ENCODE results near the gene GGA3. TPM values are rescaled to one million over a fixed set of nuclear protein-coding genes. Genes with fewer than 3 reads are reported as not detected.

Gene GGA3
- total RNA-seq, 1 donor from 2014 or later: 4.7 TPM

DNA sequence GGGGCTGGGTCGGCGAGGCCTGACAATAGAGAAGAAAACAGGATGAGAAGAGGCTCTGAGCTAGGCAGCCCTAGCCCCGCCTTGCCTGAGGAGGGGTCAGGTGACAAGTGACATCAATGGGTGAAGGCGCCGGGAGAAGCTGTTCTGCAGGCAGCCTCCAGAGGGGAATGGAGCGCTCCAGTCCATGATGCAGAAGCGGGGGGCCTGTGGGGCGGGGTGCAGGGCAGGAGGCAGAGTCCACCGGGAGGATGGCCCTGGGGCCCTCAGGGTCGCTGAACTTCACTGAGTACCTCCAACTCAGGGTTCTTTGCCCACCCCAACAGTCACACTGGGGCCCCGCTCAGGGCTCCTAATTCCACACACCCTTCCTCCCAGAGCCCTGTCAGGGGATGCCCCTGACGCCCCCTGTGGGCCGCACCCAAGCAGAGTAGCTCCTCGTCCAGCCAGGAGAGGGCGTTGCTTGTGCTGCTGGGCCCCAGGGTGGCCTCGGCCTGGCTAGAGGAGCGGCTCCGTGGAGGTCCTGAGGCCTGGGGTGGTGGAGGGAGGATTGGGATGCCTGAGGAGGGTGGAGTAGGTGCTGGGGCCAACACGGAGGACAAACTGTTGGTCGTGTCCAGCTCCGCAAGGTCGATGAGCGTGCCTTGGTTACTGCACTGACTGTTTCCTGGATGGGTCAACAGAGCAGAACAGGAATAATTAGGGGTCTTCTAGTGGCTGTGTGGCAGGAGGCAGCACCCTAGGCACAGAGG is 20.8 kb downstream of the GGA3 start:
- Histone ChIP-seq H3K4me1 (ENCODE audit: control insufficient read depth in 3 of 3, insufficient read depth in 3 of 3, low read length in 3 of 3) (peaks cover 12 to 45% (median 27%) of the 10 kb centered on the region in 3 donors), H3K27ac (ENCODE audit: low read depth, low read length) (no peak overlapping the region), H3K36me3 (ENCODE audit: control insufficient read depth in 3 of 3, insufficient read depth in 3 of 3, low read length in 3 of 3) (peaks cover 82 to 89% (median 85%) of the 10 kb centered on the region in 3 donors), H3K4me3 (ENCODE audit: low read length in 3 of 3) (no peak overlapping the region), H3K27me3 (ENCODE audit: control insufficient read depth in 3 of 3, insufficient read depth in 3 of 3, low read length in 3 of 3) (no peaks in the 10 kb centered on the region), H3K9me3 (ENCODE audit: control insufficient read depth in 3 of 3, low read length in 3 of 3) (no peaks in the 10 kb centered on the region), H3K9ac (ENCODE audit: low read depth in 1 of 3, low read length in 3 of 3) (peak overlapping the region in 1 of 3 donors; percentile 50)

GRCh38 chr17:75239778-75240393 is 21.5 kb downstream of the GGA3 start:
- Histone ChIP-seq H3K4me1 (ENCODE audit: control insufficient read depth in 3 of 3, insufficient read depth in 3 of 3, low read length in 3 of 3) (peaks cover 12 to 45% (median 27%) of the 10 kb centered on the region in 3 donors), H3K27me3 (ENCODE audit: control insufficient read depth in 3 of 3, insufficient read depth in 3 of 3, low read length in 3 of 3) (no peaks in the 10 kb centered on the region), H3K9ac (ENCODE audit: low read depth in 1 of 3, low read length in 3 of 3) (no peak overlapping the region), H3K9me3 (ENCODE audit: control insufficient read depth in 3 of 3, low read length in 3 of 3) (no peaks in the 10 kb centered on the region), H3K36me3 (ENCODE audit: control insufficient read depth in 3 of 3, insufficient read depth in 3 of 3, low read length in 3 of 3) (peaks cover 82 to 89% (median 86%) of the 10 kb centered on the region in 3 donors), H3K27ac (ENCODE audit: low read depth, low read length) (no peak overlapping the region), H3K4me3 (ENCODE audit: low read length in 3 of 3) (no peak overlapping the region)

DNA sequence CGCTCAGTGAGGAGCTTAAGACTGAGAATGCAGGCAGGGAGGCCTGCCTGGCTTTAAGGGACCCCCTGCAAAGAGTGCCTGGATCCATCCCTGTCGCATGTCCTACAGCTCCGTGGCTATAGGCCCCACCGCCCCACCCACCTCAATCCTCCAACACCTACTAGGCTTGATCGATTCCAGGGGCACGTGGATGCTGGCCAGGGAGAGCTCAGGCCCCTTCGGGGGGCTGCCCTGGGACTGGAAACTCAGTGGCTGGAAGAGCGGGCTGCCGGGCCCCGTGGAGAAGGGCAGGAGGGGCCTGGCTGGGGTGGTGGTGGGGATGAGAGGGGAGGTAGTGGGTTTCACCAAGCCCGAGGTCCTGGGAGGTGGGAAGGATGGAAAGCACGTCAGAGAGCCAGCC is 22.2 kb downstream of the GGA3 start:
- Histone ChIP-seq H3K27me3 (ENCODE audit: control insufficient read depth in 3 of 3, insufficient read depth in 3 of 3, low read length in 3 of 3) (no peaks in the 10 kb centered on the region), H3K36me3 (ENCODE audit: control insufficient read depth in 3 of 3, insufficient read depth in 3 of 3, low read length in 3 of 3) (peaks cover 84 to 89% (median 88%) of the 10 kb centered on the region in 3 donors), H3K9ac (ENCODE audit: low read depth in 1 of 3, low read length in 3 of 3) (no peak overlapping the region), H3K4me1 (ENCODE audit: control insufficient read depth in 3 of 3, insufficient read depth in 3 of 3, low read length in 3 of 3) (peaks cover 12 to 40% (median 27%) of the 10 kb centered on the region in 3 donors), H3K4me3 (ENCODE audit: low read length in 3 of 3) (no peak overlapping the region), H3K27ac (ENCODE audit: low read depth, low read length) (no peak overlapping the region), H3K9me3 (ENCODE audit: control insufficient read depth in 3 of 3, low read length in 3 of 3) (no peaks in the 10 kb centered on the region)

GRCh38 chr17:75238684-75239191 is 22.7 kb downstream of the GGA3 start:
- Histone ChIP-seq H3K36me3 (ENCODE audit: control insufficient read depth in 3 of 3, insufficient read depth in 3 of 3, low read length in 3 of 3) (peaks cover 80 to 86% (median 85%) of the 10 kb centered on the region in 3 donors), H3K4me3 (ENCODE audit: low read length in 3 of 3) (no peak overlapping the region), H3K9me3 (ENCODE audit: control insufficient read depth in 3 of 3, low read length in 3 of 3) (no peaks in the 10 kb centered on the region), H3K27ac (ENCODE audit: low read depth, low read length) (no peak overlapping the region), H3K27me3 (ENCODE audit: control insufficient read depth in 3 of 3, insufficient read depth in 3 of 3, low read length in 3 of 3) (no peaks in the 10 kb centered on the region), H3K9ac (ENCODE audit: low read depth in 1 of 3, low read length in 3 of 3) (peak overlapping the region in 1 of 3 donors; percentile 3), H3K4me1 (ENCODE audit: control insufficient read depth in 3 of 3, insufficient read depth in 3 of 3, low read length in 3 of 3) (peaks cover 10 to 36% (median 24%) of the 10 kb centered on the region in 3 donors)

GRCh38 chr17:75238020-75238580 is 23.3 kb downstream of the GGA3 start:
- no peak overlapping the region for H3K27ac ChIP-seq (ENCODE audit: low read depth, low read length)
- H3K4me3 ChIP-seq (ENCODE audit: low read length in 3 of 3): no peak overlapping the region
- H3K36me3 ChIP-seq (ENCODE audit: control insufficient read depth in 3 of 3, insufficient read depth in 3 of 3, low read length in 3 of 3): peaks cover 74 to 80% (median 79%) of the 10 kb centered on the region in 3 donors
- H3K27me3 ChIP-seq (ENCODE audit: control insufficient read depth in 3 of 3, insufficient read depth in 3 of 3, low read length in 3 of 3): no peaks in the 10 kb centered on the region
- peaks cover 10 to 29% (median 21%) of the 10 kb centered on the region in 3 donors for H3K4me1 ChIP-seq (ENCODE audit: control insufficient read depth in 3 of 3, insufficient read depth in 3 of 3, low read length in 3 of 3)
- no peaks in the 10 kb centered on the region for H3K9me3 ChIP-seq (ENCODE audit: control insufficient read depth in 3 of 3, low read length in 3 of 3)
- H3K9ac ChIP-seq (ENCODE audit: low read depth in 1 of 3, low read length in 3 of 3): no peak overlapping the region

- Histone ChIP-seq H3K36me3 (ENCODE audit: control insufficient read depth in 3 of 3, insufficient read depth in 3 of 3, low read length in 3 of 3) (peaks cover 74 to 80% (median 80%) of the 10 kb centered on the region in 3 donors), H3K27ac (ENCODE audit: low read depth, low read length) (no peak overlapping the region), H3K4me3 (ENCODE audit: low read length in 3 of 3) (no peak overlapping the region), H3K27me3 (ENCODE audit: control insufficient read depth in 3 of 3, insufficient read depth in 3 of 3, low read length in 3 of 3) (no peaks in the 10 kb centered on the region), H3K9me3 (ENCODE audit: control insufficient read depth in 3 of 3, low read length in 3 of 3) (no peaks in the 10 kb centered on the region), H3K4me1 (ENCODE audit: control insufficient read depth in 3 of 3, insufficient read depth in 3 of 3, low read length in 3 of 3) (peaks cover 9 to 26% (median 20%) of the 10 kb centered on the region in 3 donors), H3K9ac (ENCODE audit: low read depth in 1 of 3, low read length in 3 of 3) (peak overlapping the region in 1 of 3 donors; percentile 40)
Observed at GRCh38 chr17:75237100-75238014, 24.0 kb downstream of the GGA3 start.

DNA sequence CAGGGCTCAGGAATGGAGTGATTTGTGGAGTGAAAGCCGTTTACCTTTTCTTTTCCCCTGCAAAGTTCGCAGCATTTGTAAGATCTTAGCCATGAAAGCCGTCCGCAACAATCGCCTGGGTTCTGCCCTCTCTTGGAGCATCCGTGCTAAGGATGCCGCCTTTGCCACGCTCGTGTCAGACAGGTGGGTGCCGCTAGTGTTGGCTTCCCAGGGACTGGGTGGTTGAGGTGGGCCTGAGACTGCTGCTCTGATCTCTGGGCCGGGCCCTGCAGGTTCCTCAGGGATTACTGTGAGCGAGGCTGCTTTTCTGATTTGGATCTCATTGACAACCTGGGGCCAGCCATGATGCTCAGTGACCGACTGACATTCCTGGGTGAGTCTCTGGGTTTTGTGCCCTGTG is 28.6 kb downstream of the GGA3 start:
- no peak overlapping the region for H3K4me3 ChIP-seq (ENCODE audit: low read length in 3 of 3)
- no peaks in the 10 kb centered on the region for H3K9me3 ChIP-seq (ENCODE audit: control insufficient read depth in 3 of 3, low read length in 3 of 3)
- no peak overlapping the region for H3K27ac ChIP-seq (ENCODE audit: low read depth, low read length)
- peaks cover 66 to 83% (median 74%) of the 10 kb centered on the region in 3 donors for H3K36me3 ChIP-seq (ENCODE audit: control insufficient read depth in 3 of 3, insufficient read depth in 3 of 3, low read length in 3 of 3)
- peaks cover 0 to 10% (median 2%) of the 10 kb centered on the region in 3 donors for H3K4me1 ChIP-seq (ENCODE audit: control insufficient read depth in 3 of 3, insufficient read depth in 3 of 3, low read length in 3 of 3)
- H3K27me3 ChIP-seq (ENCODE audit: control insufficient read depth in 3 of 3, insufficient read depth in 3 of 3, low read length in 3 of 3): no peaks in the 10 kb centered on the region
- H3K9ac ChIP-seq (ENCODE audit: low read depth in 1 of 3, low read length in 3 of 3): peak overlapping the region in 1 of 3 donors; percentile 3

GRCh38 chr17:75231741-75232464 is 29.5 kb downstream of the GGA3 start:
- Histone ChIP-seq H3K9ac (ENCODE audit: low read depth in 1 of 3, low read length in 3 of 3) (no peak overlapping the region), H3K9me3 (ENCODE audit: control insufficient read depth in 3 of 3, low read length in 3 of 3) (no peaks in the 10 kb centered on the region), H3K4me1 (ENCODE audit: control insufficient read depth in 3 of 3, insufficient read depth in 3 of 3, low read length in 3 of 3) (peaks cover 0 to 4% (median 0%) of the 10 kb centered on the region in 3 donors), H3K4me3 (ENCODE audit: low read length in 3 of 3) (no peak overlapping the region), H3K27me3 (ENCODE audit: control insufficient read depth in 3 of 3, insufficient read depth in 3 of 3, low read length in 3 of 3) (no peaks in the 10 kb centered on the region), H3K36me3 (ENCODE audit: control insufficient read depth in 3 of 3, insufficient read depth in 3 of 3, low read length in 3 of 3) (peaks cover 60 to 79% (median 68%) of the 10 kb centered on the region in 3 donors), H3K27ac (ENCODE audit: low read depth, low read length) (no peak overlapping the region)

- Histone ChIP-seq H3K4me1 (ENCODE audit: control insufficient read depth in 3 of 3, insufficient read depth in 3 of 3, low read length in 3 of 3) (peaks cover 0 to 4% (median 0%) of the 10 kb centered on the region in 3 donors), H3K4me3 (ENCODE audit: low read length in 3 of 3) (no peak overlapping the region), H3K27ac (ENCODE audit: low read depth, low read length) (no peak overlapping the region), H3K36me3 (ENCODE audit: control insufficient read depth in 3 of 3, insufficient read depth in 3 of 3, low read length in 3 of 3) (peaks cover 62 to 79% (median 70%) of the 10 kb centered on the region in 3 donors), H3K9ac (ENCODE audit: low read depth in 1 of 3, low read length in 3 of 3) (no peak overlapping the region), H3K9me3 (ENCODE audit: control insufficient read depth in 3 of 3, low read length in 3 of 3) (no peaks in the 10 kb centered on the region), H3K27me3 (ENCODE audit: control insufficient read depth in 3 of 3, insufficient read depth in 3 of 3, low read length in 3 of 3) (no peaks in the 10 kb centered on the region)
Observed at GRCh38 chr17:75231071-75231470, 30.3 kb downstream of the GGA3 start.

Measured in skeletal muscle tissue (tissue), 4 donors.